HG03025 (cell line): Measurements from ENCODE around the gene C2orf49.

ENCODE experiments used
- ATAC-seq: cut with Tn5 transposase; IDR thresholded peaks from one replicate; pipeline ENCODE4 v1.9.1; 2021; ENCODE audit warnings: mild to moderate bottlenecking, moderate library complexity; ENCODE audit not compliant: unreplicated experiment, low FRiP score

C2orf49 gene

DNA sequence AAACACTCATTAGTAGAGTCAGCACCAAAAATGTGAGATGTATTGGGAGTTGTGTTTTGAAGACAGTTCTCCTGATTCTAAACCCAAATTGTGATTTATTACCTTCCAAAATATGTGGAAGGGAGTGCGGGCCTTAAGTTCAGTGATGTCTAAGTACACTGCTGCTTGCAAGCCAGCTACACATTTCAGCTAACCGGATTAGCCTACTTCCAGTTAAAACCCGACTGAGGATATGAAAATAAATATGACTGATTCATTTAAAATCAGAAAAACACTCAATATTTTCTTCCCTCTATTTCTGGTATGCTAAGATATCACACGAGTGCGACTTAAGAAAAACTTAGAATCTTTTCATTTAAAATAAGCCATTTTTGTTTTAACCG lies 60.6 kb downstream of the C2orf49 start:
- no peak for ATAC-seq

DNA sequence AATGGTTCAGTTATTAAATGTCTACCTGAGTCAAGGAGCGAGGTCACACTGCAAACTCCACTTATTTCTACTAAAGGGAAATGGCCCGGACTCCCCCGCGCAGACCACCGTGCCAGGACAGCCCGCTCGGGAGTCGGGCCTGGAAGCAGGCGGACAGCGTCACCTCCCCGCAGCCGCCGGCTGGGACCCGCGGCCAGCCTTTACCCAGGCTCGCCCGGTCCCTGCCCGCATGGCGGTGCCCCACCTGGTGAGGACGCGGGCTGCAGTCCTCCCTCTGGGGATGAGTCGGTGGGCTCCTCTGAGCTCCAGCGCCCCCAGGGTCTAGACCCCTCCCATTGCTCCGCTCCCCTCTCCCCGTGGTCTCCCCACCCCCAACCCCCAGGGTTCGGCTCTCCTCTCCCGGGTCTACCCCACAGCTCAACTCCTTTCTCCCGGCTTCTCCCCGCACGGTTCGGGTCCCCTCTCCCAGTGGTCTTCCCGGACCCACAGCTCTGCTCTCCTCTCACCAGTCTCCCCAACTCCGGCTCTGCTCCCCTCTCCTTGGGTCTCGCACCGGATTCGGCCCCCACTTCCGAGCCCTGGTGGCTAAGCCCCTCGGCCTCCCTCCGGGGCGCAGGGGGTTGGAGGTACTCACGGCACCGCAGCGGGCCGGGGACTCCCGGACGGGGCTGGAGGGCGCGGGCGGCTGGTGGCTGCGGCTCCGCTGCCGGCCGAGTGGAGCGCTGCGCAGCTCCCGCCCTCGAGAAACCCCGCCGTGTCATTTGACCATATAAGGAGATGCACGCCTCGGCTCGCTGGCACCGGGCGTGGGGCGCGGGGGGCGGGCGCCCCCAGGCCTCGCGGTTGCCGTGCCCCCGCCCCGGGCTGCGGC lies 61.2 kb downstream of the C2orf49 start, which contains the start of gene FHL2:
TSS of gene FHL2 (minus strand) at position 716 of the 871 bp plus-strand sequence. CDS start 12,535 bp downstream, outside the sequence.
- peak; percentile 79 for ATAC-seq
